Amniotic stem cell (primary cell): ENCODE measurements around the gene ZNF462.
"Not testable (repeated sequence)": the region's sequence is repeated elsewhere in the genome, so short reads cannot be mapped to it uniquely, and the experiment has no call there.

Experiments
- DNase-seq: peaks from one replicate; lab custom pipeline; 2025; lab: John Stamatoyannopoulos, UW

The ZNF462 gene

DNA sequence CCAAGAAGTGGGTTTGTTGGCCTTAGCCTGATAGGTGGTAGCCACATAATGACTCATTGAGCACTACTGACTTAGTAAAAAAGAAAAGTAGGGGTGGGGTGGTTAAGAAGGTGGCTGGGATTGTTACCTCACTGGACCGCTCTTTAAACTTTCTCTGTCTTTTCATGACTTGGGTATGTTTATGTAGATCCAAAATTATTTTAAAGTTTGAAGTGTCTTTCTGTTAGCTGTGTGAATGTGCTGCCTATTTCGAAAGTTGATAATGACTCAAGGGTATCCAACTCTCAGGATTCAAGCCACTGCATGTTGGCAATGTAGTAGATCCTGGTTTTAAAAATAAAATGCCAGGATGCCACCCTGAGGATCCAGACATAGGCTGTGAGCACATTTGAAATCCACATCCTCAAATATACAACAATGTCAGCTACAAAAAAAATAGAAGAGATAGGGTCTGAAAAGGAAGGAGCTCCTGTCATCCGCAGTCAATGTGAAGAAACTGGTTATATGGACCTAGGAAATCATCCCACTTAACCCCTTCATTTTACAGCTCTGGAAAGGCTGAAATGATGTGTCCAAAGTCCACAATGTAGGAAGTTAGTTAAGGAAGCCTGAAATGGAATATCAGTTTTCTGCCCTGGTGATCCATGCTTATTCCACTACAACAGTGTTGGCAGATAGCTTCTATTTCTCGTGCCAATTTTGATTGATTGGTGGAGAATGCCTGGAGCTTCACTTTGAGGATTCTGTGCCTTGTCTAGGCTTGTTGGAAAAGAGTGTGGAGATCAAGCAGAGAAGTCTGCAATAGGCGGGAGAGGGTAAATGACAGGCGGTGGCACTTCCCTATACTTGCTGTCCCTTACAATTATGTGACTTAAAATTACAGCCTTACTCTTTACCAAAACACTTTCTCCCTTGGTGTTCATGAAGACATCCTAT lies 23.4 kb downstream of the ZNF462 start:
- no peak for DNase-seq

- no peak for DNase-seq
These were observed 24.1 kb downstream of the ZNF462 start for GRCh38 chr9:106887066-106887465.

- no peak for DNase-seq
These were observed 26.2 kb downstream of the ZNF462 start for GRCh38 chr9:106889061-106889590.

- no peak for DNase-seq
These were observed 27.6 kb downstream of the ZNF462 start for GRCh38 chr9:106890608-106891007.

- DNase-seq, result no peak
These were observed 28.3 kb downstream of the ZNF462 start for GRCh38 chr9:106891286-106891685.

DNA sequence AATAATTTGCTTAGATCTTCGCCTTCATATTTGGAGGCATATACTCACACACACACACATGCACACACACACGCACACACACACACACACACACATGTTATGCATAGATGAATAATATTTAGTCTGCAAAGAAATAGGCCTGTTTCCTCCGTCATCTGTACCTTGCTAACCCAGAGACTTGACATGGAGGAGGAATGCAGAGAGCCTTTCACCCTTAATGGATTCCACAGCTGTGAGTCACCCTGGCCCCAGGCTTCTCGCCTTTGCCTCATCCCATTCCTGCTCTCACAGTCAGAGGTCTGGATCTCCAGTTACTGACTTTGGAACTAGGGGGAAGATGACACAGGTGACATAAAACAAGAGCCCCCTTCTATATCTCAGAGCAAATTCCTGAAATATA lies 29.7 kb downstream of the ZNF462 start:
- peak; percentile 84 for DNase-seq

- peak; percentile 51 for DNase-seq
These were observed 30.1 kb downstream of the ZNF462 start for GRCh38 chr9:106893088-106893487.

DNA sequence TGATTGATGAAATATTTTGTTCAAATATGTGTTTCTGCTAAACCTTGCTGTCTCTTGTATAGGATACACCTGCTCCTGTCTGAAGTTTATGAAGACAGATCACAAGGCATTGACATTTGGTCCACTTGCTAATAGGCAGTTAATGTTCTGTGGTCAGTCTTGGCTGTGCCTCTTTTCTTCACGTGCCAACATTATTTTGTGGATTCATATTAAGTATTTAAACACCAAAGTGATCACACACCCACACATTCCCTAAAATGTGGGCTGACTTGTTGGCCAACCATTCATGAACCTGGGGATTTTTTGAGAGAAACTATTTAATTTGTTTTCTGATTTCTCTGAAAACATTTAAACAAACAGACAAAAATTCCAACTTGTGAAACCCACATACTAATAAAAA lies 33.7 kb downstream of the ZNF462 start:
- no peak for DNase-seq

GRCh38 chr9:106897236-106897635 lies 34.3 kb downstream of the ZNF462 start:
- DNase-seq, result no peak

DNA sequence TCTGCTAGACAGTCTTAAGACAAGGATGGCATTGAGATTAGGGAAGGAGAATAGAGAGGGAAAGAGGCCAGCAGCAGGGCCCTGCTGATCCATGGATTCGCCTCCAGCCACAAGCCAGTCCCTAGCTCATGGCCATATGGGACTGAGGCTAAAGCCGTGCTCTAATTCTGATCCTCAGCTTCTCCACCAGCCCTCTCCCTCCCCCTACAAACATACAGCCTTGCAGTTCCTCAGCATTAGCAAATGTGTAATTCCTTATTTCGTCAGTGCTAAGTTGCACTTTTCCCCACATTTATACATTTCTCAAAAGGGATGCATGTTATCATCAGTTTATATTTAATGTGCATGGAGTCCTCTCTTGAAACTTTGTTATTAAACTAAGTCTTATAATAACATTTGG lies 34.8 kb downstream of the ZNF462 start:
- no peak for DNase-seq

- not testable (repeated sequence) for DNase-seq
These were observed 37.6 kb downstream of the ZNF462 start for GRCh38 chr9:106900523-106900922.

- DNase-seq, result no peak
These were observed 43.2 kb downstream of the ZNF462 start for GRCh38 chr9:106906129-106906528.

- DNase-seq, result no peak
These were observed 49.0 kb downstream of the ZNF462 start for GRCh38 chr9:106911951-106912350.

DNA sequence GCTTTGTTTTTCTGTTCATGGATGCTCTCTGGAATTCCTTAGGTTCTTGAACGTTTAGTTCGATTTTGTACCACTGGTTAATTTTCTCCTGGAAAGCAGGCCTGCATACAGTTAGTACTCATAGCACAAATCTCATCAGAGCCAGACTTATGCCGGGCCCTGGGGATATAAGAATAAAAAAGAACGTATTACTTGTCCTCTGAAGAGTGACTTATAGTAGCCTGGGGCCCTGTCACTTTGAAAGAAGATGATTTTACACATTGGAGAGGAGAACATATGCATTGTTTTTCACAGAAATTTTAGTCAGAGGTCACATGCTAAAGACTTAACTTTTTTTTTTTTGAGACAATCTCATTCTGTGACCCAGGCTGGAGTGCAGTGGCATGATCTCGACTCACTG lies 50.3 kb downstream of the ZNF462 start:
- DNase-seq, result no peak

- no peak for DNase-seq
These were observed 52.9 kb downstream of the ZNF462 start for GRCh38 chr9:106915851-106916250.

- peak; percentile 35 for DNase-seq
These were observed 53.7 kb downstream of the ZNF462 start for GRCh38 chr9:106916466-106917235.

- no peak for DNase-seq
These were observed 56.0 kb downstream of the ZNF462 start for GRCh38 chr9:106918825-106919509.

GRCh38 chr9:106920091-106920490 lies 57.1 kb downstream of the ZNF462 start:
- no peak for DNase-seq

GRCh38 chr9:106920701-106921283 lies 57.8 kb downstream of the ZNF462 start:
- no peak for DNase-seq

GRCh38 chr9:106921341-106921899 lies 58.5 kb downstream of the ZNF462 start:
- DNase-seq, result no peak

DNA sequence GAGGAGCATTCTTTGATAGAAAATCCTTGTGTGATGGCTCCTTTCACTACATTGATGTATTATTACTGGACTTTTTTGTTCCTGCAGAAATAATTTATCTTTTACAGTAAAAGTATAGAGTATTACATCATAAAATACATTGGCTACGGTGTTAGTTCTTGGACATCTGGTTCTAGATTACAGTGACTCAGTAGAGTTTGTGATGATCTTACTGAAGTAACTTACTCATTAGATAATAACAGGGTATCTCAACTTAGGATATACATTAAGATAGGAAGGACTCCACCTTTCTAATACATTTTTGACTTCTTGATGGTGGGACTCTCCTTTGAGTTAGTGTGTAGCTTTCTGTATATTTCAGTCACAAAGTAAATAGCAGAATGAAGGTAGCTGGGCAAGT lies 59.1 kb downstream of the ZNF462 start:
- DNase-seq, result no peak

GRCh38 chr9:106925392-106925791 lies 62.4 kb downstream of the ZNF462 start:
- no peak for DNase-seq
